GM23338 (cell line): ENCODE measurements around the gene HEYL. TPM values are rescaled to one million over a fixed set of nuclear protein-coding genes. Genes with fewer than 3 reads are reported as not detected.

Source experiments
- ATAC-seq: fragments of 200-7000 bp; cut with Tn5 transposase; 3 replicates; pipeline ENCODE4 v1.9.1; 2020
- DNase-seq: peaks from one replicate; pipeline ENCODE4 v3.0.0-alpha.2; 2015; ENCODE audit warnings: low spot score
- H2AFZ ChIP-seq: fragments of 200-600 bp; sonication (generic); 2 replicates; pipeline ENCODE4 v1.8.0; 2016; ENCODE audit warnings: antibody characterized with exemption, mild to moderate bottlenecking, moderate library complexity
- H3F3A ChIP-seq: fragments of 200-600 bp; sonication (generic); replicated peaks from 2 replicates; pipeline ENCODE4 v1.8.0; 2017; ENCODE audit warnings: antibody characterized with exemption, mixed run types, low read depth
- H3K27ac ChIP-seq: fragments of 200-600 bp; sonication (generic); 2 replicates; pipeline ENCODE4 v1.6.1; 2016; ENCODE audit warnings: low read depth
- H3K27me3 ChIP-seq: fragments of 200-600 bp; sonication (generic); 2 replicates; pipeline ENCODE4 v1.8.0; 2016; ENCODE audit warnings: mild to moderate bottlenecking, mixed run types, moderate library complexity; ENCODE audit not compliant: insufficient read depth
- H3K36me3 ChIP-seq: fragments of 200-600 bp; sonication (generic); 2 replicates; pipeline ENCODE4 v1.8.0; 2016; ENCODE audit warnings: mild to moderate bottlenecking; ENCODE audit not compliant: insufficient read depth
- H3K4me1 ChIP-seq: fragments of 200-600 bp; sonication (generic); 2 replicates; pipeline ENCODE4 v1.8.0; 2016; ENCODE audit warnings: mild to moderate bottlenecking, moderate library complexity; ENCODE audit not compliant: insufficient read depth
- H3K4me2 ChIP-seq: fragments of 200-600 bp; sonication (generic); 2 replicates; pipeline ENCODE4 v1.7.1; 2017; ENCODE audit warnings: mixed run types
- H3K4me3 ChIP-seq: fragments of 200-600 bp; sonication (generic); 2 replicates; pipeline ENCODE4 v1.6.1; 2016; ENCODE audit warnings: mixed run types
- H3K79me2 ChIP-seq: fragments of 200-600 bp; sonication (generic); replicated peaks from 2 replicates; pipeline ENCODE4 v1.8.0; 2017; ENCODE audit warnings: mild to moderate bottlenecking; ENCODE audit not compliant: insufficient read depth
- H3K9me2 ChIP-seq: fragments of 200-600 bp; sonication (generic); 2 replicates; pipeline ENCODE4 v1.8.0; 2017; ENCODE audit not compliant: insufficient read depth
- H4K20me1 ChIP-seq: fragments of 200-600 bp; sonication (generic); replicated peaks from 2 replicates; pipeline ENCODE4 v1.8.0; 2017; ENCODE audit warnings: mild to moderate bottlenecking; ENCODE audit not compliant: insufficient read depth
- H3K27ac Mint-ChIP-seq: 2 replicates; pipeline ENCODE4 v1.8.0; 2020; ENCODE audit warnings: inconsistent platforms, mild to moderate bottlenecking, moderate library complexity, mixed read lengths
- H3K27me3 Mint-ChIP-seq: 3 replicates; pipeline ENCODE4 v1.8.0; 2022; ENCODE audit warnings: low read depth, mild to moderate bottlenecking, moderate library complexity, mixed read lengths, inconsistent platforms; ENCODE audit not compliant: insufficient read depth, poor library complexity
- H3K36me3 Mint-ChIP-seq: 3 replicates; pipeline ENCODE4 v1.8.0; 2021; ENCODE audit warnings: low read depth, mild to moderate bottlenecking, inconsistent platforms, moderate library complexity, mixed read lengths
- H3K4me1 Mint-ChIP-seq: 3 replicates; pipeline ENCODE4 v1.8.0; 2020; ENCODE audit warnings: mild to moderate bottlenecking, inconsistent platforms, mixed read lengths
- H3K4me3 Mint-ChIP-seq: 3 replicates; pipeline ENCODE4 v1.8.0; 2021; ENCODE audit warnings: moderate library complexity, mild to moderate bottlenecking, inconsistent platforms, mixed read lengths
- H3K9me3 Mint-ChIP-seq: 3 replicates; pipeline ENCODE4 v1.8.0; 2020; ENCODE audit warnings: moderate library complexity, mild to moderate bottlenecking, inconsistent platforms, mixed read lengths
- CREB1 ChIP-seq: fragments of 250-450 bp; sonication (Bioruptor Pico); IDR thresholded peaks from 2 replicates; pipeline ENCODE4 v1.5.0; 2020; ENCODE audit warnings: low read depth, mild to moderate bottlenecking, moderate library complexity
- EZH2phosphoT487 ChIP-seq: fragments of 200-600 bp; sonication (generic); IDR thresholded peaks from one replicate; pipeline ENCODE4 v1.8.1; 2018; ENCODE audit warnings: antibody characterized with exemption; ENCODE audit not compliant: unreplicated experiment
- JUNB ChIP-seq: IDR thresholded peaks from one replicate; pipeline ENCODE4 v1.6.1; 2016; ENCODE audit warnings: antibody characterized with exemption; ENCODE audit not compliant: unreplicated experiment
- POLR2AphosphoS5 ChIP-seq: IDR thresholded peaks from 2 replicates; pipeline ENCODE4 v1.6.1; 2016; ENCODE audit warnings: antibody characterized with exemption, low read depth
- STAT1 ChIP-seq: IDR thresholded peaks from one replicate; pipeline ENCODE4 v1.6.1; 2016; ENCODE audit warnings: antibody characterized with exemption; ENCODE audit not compliant: unreplicated experiment
- ZNF114 ChIP-seq: fragments of 250-450 bp; sonication (Bioruptor Pico); IDR thresholded peaks from 2 replicates; pipeline ENCODE4 v1.5.0; 2020; ENCODE audit warnings: mild to moderate bottlenecking, moderate library complexity
- ZNF331 ChIP-seq: fragments of 250-450 bp; sonication (Bioruptor Pico); IDR thresholded peaks from 2 replicates; pipeline ENCODE4 v1.5.0; 2020; ENCODE audit warnings: low read depth, mild to moderate bottlenecking, moderate library complexity
- polyA plus RNA-seq: library from polyadenylated mRNA; unstranded; fragments of >200 nt; fragmentation: Nextera tagmentation; extraction: Ambion mirVana; gene quantifications from 2 replicates; pipeline ENCODE4 v1.2.1, GENCODE V29; 2016
- total RNA-seq: library from RNA; depleted of rRNA; stranded (reverse); fragments of >200 nt; shearing (Covaris generic); gene quantifications from 2 replicates; pipeline ENCODE4 v1.2.3, GENCODE V29; 2014
- TF ChIP-seq, protein P1 (sequence below): fragments of 250-450 bp; sonication (Bioruptor Pico); IDR thresholded peaks from 2 replicates; pipeline ENCODE4 v1.5.0; 2020; ENCODE audit warnings: mild to moderate bottlenecking, moderate library complexity
- TF ChIP-seq, protein P2 (sequence below): IDR thresholded peaks from one replicate; pipeline ENCODE4 v1.6.1; 2018; ENCODE audit warnings: antibody characterized with exemption; ENCODE audit not compliant: unreplicated experiment

The HEYL gene
- total and polyA plus RNA-seq, 2 experiments from 2014 or later: 1.6 to 4.5 TPM

DNA sequence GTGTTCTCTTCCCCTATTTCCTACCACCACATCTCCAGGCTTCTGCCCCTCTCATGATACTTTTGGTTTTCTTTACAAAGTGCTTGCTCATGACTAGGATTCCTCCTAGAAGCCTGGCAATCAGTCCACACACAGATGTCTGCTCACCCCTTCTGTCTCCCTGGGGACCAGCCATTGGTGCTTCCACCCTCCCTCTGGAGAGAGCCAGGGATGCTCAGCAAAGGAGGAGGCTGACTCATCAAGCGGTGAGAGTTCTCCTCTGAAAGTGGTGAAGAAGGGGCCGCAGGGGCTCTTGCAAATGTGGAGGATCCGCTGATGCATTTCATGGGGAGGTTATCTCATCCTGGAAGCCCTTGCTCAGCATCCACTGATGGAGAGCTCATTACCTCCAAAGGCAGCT, 18.0 kb upstream of the HEYL start:
- Mint-ChIP-seq H3K27me3 (peaks cover 28% of the 10 kb centered on the region), H3K4me3 (no peak overlapping the region), H3K27ac (no peak overlapping the region), H3K4me1 (peaks cover 12% of the 10 kb centered on the region), H3K36me3 (no peaks in the 10 kb centered on the region), H3K9me3 (no peaks in the 10 kb centered on the region)
- H4K20me1 ChIP-seq: no peaks in the 10 kb centered on the region
- H2AFZ ChIP-seq: peak overlapping the region; percentile 95; the same call in 1 of the 2 replicates
- DNase-seq: no peak
- TF ChIP-seq CREB1 (CRISPR knock-in tag) (no peak), JUNB (no peak), ZNF114 (CRISPR knock-in tag) (no peak)
- no peak overlapping the region for H3K27ac ChIP-seq
- H3K79me2 ChIP-seq: no peaks in the 10 kb centered on the region
- no peak overlapping the region for H3K4me2 ChIP-seq
- no peaks in the 10 kb centered on the region for H3F3A ChIP-seq
- no peaks in the 10 kb centered on the region for H3K9me2 ChIP-seq
- H3K27me3 ChIP-seq: peaks cover 54% of the 10 kb centered on the region
- ATAC-seq: no peak
- no peaks in the 10 kb centered on the region for H3K36me3 ChIP-seq
- 0 out of 2 replicates have a peak, but pooled peaks cover 6% of the 10 kb centered on the region for H3K4me1 ChIP-seq
- H3K4me3 ChIP-seq: no peak overlapping the region

DNA sequence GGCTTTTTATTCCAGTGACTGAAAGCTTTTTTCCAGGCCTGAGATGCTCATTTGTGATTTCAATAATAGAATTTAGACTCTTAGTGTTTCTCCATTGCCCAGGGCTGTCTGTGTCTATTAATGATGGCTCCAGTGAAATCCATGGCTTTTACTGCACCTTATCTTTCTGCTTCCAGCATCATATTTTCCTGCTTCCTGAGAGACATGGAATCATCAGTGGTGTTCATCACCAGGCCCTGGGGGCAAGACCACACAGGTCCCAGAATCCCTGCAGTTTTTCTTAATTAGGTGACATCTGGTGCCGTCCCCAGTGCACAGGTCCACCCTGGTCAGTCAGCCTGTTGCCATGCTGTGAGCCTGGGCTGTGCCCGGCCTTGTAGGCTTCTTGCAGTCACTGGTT, 16.9 kb upstream of the HEYL start:
- no peak overlapping the region for H3K27ac ChIP-seq
- TF ChIP-seq, protein P1, sequence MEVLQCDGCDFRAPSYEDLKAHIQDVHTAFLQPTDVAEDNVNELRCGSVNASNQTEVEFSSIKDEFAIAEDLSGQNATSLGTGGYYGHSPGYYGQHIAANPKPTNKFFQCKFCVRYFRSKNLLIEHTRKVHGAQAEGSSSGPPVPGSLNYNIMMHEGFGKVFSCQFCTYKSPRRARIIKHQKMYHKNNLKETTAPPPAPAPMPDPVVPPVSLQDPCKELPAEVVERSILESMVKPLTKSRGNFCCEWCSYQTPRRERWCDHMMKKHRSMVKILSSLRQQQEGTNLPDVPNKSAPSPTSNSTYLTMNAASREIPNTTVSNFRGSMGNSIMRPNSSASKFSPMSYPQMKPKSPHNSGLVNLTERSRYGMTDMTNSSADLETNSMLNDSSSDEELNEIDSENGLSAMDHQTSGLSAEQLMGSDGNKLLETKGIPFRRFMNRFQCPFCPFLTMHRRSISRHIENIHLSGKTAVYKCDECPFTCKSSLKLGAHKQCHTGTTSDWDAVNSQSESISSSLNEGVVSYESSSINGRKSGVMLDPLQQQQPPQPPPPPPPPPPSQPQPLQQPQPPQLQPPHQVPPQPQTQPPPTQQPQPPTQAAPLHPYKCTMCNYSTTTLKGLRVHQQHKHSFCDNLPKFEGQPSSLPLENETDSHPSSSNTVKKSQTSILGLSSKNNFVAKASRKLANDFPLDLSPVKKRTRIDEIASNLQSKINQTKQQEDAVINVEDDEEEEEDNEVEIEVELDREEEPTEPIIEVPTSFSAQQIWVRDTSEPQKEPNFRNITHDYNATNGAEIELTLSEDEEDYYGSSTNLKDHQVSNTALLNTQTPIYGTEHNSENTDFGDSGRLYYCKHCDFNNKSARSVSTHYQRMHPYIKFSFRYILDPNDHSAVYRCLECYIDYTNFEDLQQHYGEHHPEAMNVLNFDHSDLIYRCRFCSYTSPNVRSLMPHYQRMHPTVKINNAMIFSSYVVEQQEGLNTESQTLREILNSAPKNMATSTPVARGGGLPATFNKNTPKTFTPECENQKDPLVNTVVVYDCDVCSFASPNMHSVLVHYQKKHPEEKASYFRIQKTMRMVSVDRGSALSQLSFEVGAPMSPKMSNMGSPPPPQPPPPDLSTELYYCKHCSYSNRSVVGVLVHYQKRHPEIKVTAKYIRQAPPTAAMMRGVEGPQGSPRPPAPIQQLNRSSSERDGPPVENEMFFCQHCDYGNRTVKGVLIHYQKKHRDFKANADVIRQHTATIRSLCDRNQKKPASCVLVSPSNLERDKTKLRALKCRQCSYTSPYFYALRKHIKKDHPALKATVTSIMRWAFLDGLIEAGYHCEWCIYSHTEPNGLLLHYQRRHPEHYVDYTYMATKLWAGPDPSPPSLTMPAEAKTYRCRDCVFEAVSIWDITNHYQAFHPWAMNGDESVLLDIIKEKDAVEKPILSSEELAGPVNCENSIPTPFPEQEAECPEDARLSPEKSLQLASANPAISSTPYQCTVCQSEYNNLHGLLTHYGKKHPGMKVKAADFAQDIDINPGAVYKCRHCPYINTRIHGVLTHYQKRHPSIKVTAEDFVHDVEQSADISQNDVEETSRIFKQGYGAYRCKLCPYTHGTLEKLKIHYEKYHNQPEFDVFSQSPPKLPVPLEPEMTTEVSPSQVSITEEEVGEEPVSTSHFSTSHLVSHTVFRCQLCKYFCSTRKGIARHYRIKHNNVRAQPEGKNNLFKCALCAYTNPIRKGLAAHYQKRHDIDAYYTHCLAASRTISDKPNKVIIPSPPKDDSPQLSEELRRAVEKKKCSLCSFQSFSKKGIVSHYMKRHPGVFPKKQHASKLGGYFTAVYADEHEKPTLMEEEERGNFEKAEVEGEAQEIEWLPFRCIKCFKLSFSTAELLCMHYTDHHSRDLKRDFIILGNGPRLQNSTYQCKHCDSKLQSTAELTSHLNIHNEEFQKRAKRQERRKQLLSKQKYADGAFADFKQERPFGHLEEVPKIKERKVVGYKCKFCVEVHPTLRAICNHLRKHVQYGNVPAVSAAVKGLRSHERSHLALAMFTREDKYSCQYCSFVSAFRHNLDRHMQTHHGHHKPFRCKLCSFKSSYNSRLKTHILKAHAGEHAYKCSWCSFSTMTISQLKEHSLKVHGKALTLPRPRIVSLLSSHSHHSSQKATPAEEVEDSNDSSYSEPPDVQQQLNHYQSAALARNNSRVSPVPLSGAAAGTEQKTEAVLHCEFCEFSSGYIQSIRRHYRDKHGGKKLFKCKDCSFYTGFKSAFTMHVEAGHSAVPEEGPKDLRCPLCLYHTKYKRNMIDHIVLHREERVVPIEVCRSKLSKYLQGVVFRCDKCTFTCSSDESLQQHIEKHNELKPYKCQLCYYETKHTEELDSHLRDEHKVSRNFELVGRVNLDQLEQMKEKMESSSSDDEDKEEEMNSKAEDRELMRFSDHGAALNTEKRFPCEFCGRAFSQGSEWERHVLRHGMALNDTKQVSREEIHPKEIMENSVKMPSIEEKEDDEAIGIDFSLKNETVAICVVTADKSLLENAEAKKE (CRISPR knock-in tag): no peak
- TF ChIP-seq ZNF331 (CRISPR knock-in tag) (no peak), ZNF114 (CRISPR knock-in tag) (no peak), POLR2AphosphoS5 (no peak), CREB1 (CRISPR knock-in tag) (no peak), EZH2phosphoT487 (no peak), STAT1 (no peak), JUNB (no peak)
- TF ChIP-seq, protein P2, sequence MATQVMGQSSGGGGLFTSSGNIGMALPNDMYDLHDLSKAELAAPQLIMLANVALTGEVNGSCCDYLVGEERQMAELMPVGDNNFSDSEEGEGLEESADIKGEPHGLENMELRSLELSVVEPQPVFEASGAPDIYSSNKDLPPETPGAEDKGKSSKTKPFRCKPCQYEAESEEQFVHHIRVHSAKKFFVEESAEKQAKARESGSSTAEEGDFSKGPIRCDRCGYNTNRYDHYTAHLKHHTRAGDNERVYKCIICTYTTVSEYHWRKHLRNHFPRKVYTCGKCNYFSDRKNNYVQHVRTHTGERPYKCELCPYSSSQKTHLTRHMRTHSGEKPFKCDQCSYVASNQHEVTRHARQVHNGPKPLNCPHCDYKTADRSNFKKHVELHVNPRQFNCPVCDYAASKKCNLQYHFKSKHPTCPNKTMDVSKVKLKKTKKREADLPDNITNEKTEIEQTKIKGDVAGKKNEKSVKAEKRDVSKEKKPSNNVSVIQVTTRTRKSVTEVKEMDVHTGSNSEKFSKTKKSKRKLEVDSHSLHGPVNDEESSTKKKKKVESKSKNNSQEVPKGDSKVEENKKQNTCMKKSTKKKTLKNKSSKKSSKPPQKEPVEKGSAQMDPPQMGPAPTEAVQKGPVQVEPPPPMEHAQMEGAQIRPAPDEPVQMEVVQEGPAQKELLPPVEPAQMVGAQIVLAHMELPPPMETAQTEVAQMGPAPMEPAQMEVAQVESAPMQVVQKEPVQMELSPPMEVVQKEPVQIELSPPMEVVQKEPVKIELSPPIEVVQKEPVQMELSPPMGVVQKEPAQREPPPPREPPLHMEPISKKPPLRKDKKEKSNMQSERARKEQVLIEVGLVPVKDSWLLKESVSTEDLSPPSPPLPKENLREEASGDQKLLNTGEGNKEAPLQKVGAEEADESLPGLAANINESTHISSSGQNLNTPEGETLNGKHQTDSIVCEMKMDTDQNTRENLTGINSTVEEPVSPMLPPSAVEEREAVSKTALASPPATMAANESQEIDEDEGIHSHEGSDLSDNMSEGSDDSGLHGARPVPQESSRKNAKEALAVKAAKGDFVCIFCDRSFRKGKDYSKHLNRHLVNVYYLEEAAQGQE: no peak
- H3K79me2 ChIP-seq: no peaks in the 10 kb centered on the region
- Mint-ChIP-seq H3K27ac (no peak overlapping the region), H3K27me3 (peaks cover 24% of the 10 kb centered on the region), H3K4me3 (no peak overlapping the region), H3K36me3 (no peaks in the 10 kb centered on the region), H3K4me1 (peaks cover 12% of the 10 kb centered on the region), H3K9me3 (no peaks in the 10 kb centered on the region)
- ATAC-seq (no peak), DNase-seq (no peak)
- H3K36me3 ChIP-seq: no peaks in the 10 kb centered on the region
- H3K27me3 ChIP-seq: peaks cover 48% of the 10 kb centered on the region
- no peak overlapping the region for H3K4me3 ChIP-seq
- H3K4me1 ChIP-seq: 0 out of 2 replicates have a peak, but pooled peaks cover 6% of the 10 kb centered on the region
- H4K20me1 ChIP-seq: no peaks in the 10 kb centered on the region
- no peak overlapping the region for H2AFZ ChIP-seq
- no peaks in the 10 kb centered on the region for H3K9me2 ChIP-seq
- H3F3A ChIP-seq: no peaks in the 10 kb centered on the region
- H3K4me2 ChIP-seq: no peak overlapping the region
